Neural cell (in vitro differentiated cells): ENCODE data around the gene ANKRD10. TPM values are rescaled to one million over a fixed set of nuclear protein-coding genes. Genes with fewer than 3 reads are reported as not detected.

Experiments
- H2AFZ ChIP-seq: fragments of 200-600, 300-800 bp; sonication (generic), shearing (Covaris generic); 2 replicates; pipeline ENCODE4 v1.6.0; 2014; ENCODE audit warnings: low read depth, mild to moderate bottlenecking, antibody characterized with exemption, low read length, moderate library complexity
- H3F3A ChIP-seq: fragments of 200-600 bp; shearing (Covaris generic); 2 replicates; pipeline ENCODE4 v1.6.1; 2016; ENCODE audit warnings: mild to moderate bottlenecking, moderate library complexity, mixed read lengths, antibody characterized with exemption, low read length; ENCODE audit not compliant: insufficient read depth, poor library complexity, severe bottlenecking
- H3K27ac ChIP-seq: fragments of 200-600, 300-800 bp; sonication (generic), shearing (Covaris generic); 2 replicates; pipeline ENCODE4 v1.5.1; 2014; ENCODE audit warnings: mild to moderate bottlenecking, low read length, moderate library complexity
- H3K27me3 ChIP-seq: fragments of 300-800, 200-600 bp; sonication (generic), shearing (Covaris generic); 2 replicates; pipeline ENCODE4 v1.6.0; 2014; ENCODE audit warnings: mild to moderate bottlenecking, low read depth, low read length, moderate library complexity; ENCODE audit not compliant: insufficient read depth
- H3K36me3 ChIP-seq: fragments of 300-800, 200-600 bp; sonication (generic), shearing (Covaris generic); 2 replicates; pipeline ENCODE4 v1.5.1; 2014; ENCODE audit warnings: mild to moderate bottlenecking, antibody characterized with exemption, low read length, moderate library complexity; ENCODE audit not compliant: insufficient read depth
- H3K4me2 ChIP-seq: fragments of 300-800, 200-600 bp; sonication (generic), shearing (Covaris generic); 2 replicates; pipeline ENCODE4 v1.6.0; 2014; ENCODE audit warnings: mild to moderate bottlenecking, low read length
- H3K4me3 ChIP-seq: fragments of 300-800, 200-600 bp; sonication (generic), shearing (Covaris generic); 2 replicates; pipeline ENCODE4 v1.5.1; 2014; ENCODE audit warnings: mild to moderate bottlenecking, low read length, moderate library complexity
- H3K79me2 ChIP-seq: fragments of 200-600 bp; shearing (Covaris generic); replicated peaks from 2 replicates; pipeline ENCODE4 v1.6.0; 2014; ENCODE audit warnings: mild to moderate bottlenecking, low read length, moderate library complexity; ENCODE audit not compliant: insufficient read depth
- H3K9ac ChIP-seq: fragments of 300-800, 200-600 bp; sonication (generic), shearing (Covaris generic); 2 replicates; pipeline ENCODE4 v1.6.1; 2016; ENCODE audit warnings: mild to moderate bottlenecking, low read length, mixed read lengths
- H3K9me2 ChIP-seq: fragments of 200-600 bp; shearing (Covaris generic); 2 replicates; pipeline ENCODE4 v1.6.1; 2016; ENCODE audit warnings: mild to moderate bottlenecking, low read length, mixed read lengths; ENCODE audit not compliant: insufficient read depth
- H3K9me3 ChIP-seq: fragments of 200-600, 300-800 bp; sonication (generic), shearing (Covaris generic); 2 replicates; pipeline ENCODE4 v1.6.1; 2016; ENCODE audit warnings: mild to moderate bottlenecking, mixed run types, low read length, moderate library complexity, mixed read lengths
- H4K20me1 ChIP-seq: fragments of 200-600 bp; shearing (Covaris generic); 2 replicates; pipeline ENCODE4 v1.6.1; 2016; ENCODE audit warnings: mild to moderate bottlenecking, mixed run types; ENCODE audit not compliant: insufficient read depth
- CTCF ChIP-seq: fragments of 450-650 bp; IDR thresholded peaks from 2 replicates; pipeline ENCODE4 v1.5.1; 2014; ENCODE audit warnings: antibody characterized with exemption, mild to moderate bottlenecking, moderate library complexity; ENCODE audit not compliant: poor library complexity, severe bottlenecking
- EP300 ChIP-seq: fragments of 450-650 bp; conservative IDR thresholded peaks from 2 replicates; pipeline ENCODE4 v1.6.1; 2014; ENCODE audit warnings: antibody characterized with exemption, mild to moderate bottlenecking, moderate library complexity; ENCODE audit not compliant: poor library complexity, severe bottlenecking
- EZH2 ChIP-seq: fragments of 200-600, 300-800 bp; shearing (Covaris generic), sonication (generic); IDR thresholded peaks from 2 replicates; pipeline ENCODE4 v1.6.1; 2014; ENCODE audit warnings: antibody characterized with exemption, low read length, borderline replicate concordance, mild to moderate bottlenecking; ENCODE audit not compliant: insufficient read depth, poor library complexity, severe bottlenecking
- MXI1 ChIP-seq: fragments of 450-650 bp; conservative IDR thresholded peaks from 2 replicates; pipeline ENCODE4 v1.6.1; 2014; ENCODE audit warnings: antibody characterized with exemption, mild to moderate bottlenecking; ENCODE audit not compliant: poor library complexity, severe bottlenecking
- POLR2AphosphoS5 ChIP-seq: IDR thresholded peaks from 2 replicates; pipeline ENCODE4 v1.6.1; 2012
- RAD21 ChIP-seq: fragments of 450-650 bp; conservative IDR thresholded peaks from 2 replicates; pipeline ENCODE4 v1.6.1; 2014; ENCODE audit warnings: antibody characterized with exemption, mild to moderate bottlenecking, moderate library complexity
- REST ChIP-seq: IDR thresholded peaks from 2 replicates; pipeline ENCODE4 v1.6.1; 2012; ENCODE audit warnings: borderline replicate concordance
- SMC3 ChIP-seq: fragments of 450-650 bp; conservative IDR thresholded peaks from 2 replicates; pipeline ENCODE4 v1.6.1; 2014; ENCODE audit warnings: antibody characterized with exemption, mild to moderate bottlenecking, moderate library complexity; ENCODE audit not compliant: poor library complexity
- TAF1 ChIP-seq: IDR thresholded peaks from 2 replicates; pipeline ENCODE4 v1.6.1; 2012; ENCODE audit warnings: low read depth
- polyA plus RNA-seq: library from polyadenylated mRNA; depleted of rRNA; stranded (reverse); fragments of >200 nt; gene quantifications from 2 replicates; pipeline ENCODE4 v1.2.3, GENCODE V29; 2014

Gene ANKRD10
- polyA plus RNA-seq, 1 donor from 2014 or later, result 564 TPM

DNA sequence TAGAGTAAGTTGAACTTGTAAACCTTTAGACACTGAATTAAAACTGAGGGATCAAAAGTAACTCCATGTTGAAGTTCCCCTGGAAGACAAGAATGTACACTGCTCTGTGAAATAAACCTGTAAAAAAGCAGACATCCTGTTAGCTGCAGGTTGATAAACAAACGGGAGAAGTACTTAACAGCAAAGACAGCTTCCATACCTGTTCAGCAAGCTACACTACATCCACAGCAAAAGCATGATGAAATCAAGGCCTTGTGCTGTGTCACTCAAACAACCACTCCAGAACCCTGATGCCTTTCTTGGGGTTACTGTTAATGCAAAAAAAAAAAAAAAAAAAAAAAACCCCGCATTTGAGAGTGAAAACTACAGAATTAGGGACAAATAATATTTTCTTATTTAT lies 20.8 kb downstream of the ANKRD10 start:
- Histone ChIP-seq H3K9ac (no peak overlapping the region), H3K4me3 (no peak overlapping the region), H3K4me2 (no peak overlapping the region), H4K20me1 (no peaks in the 10 kb centered on the region), H3K27me3 (no peaks in the 10 kb centered on the region), H2AFZ (no peak overlapping the region), H3K9me2 (no peaks in the 10 kb centered on the region), H3K27ac (no peak overlapping the region), H3K36me3 (no peaks in the 10 kb centered on the region), H3K79me2 (no peaks in the 10 kb centered on the region), H3F3A (no peaks in the 10 kb centered on the region), H3K9me3 (no peaks in the 10 kb centered on the region)
- TF ChIP-seq MXI1 (no peak), TAF1 (no peak), POLR2AphosphoS5 (no peak), EZH2 (no peak), SMC3 (no peak), EP300 (no peak), RAD21 (no peak)

DNA sequence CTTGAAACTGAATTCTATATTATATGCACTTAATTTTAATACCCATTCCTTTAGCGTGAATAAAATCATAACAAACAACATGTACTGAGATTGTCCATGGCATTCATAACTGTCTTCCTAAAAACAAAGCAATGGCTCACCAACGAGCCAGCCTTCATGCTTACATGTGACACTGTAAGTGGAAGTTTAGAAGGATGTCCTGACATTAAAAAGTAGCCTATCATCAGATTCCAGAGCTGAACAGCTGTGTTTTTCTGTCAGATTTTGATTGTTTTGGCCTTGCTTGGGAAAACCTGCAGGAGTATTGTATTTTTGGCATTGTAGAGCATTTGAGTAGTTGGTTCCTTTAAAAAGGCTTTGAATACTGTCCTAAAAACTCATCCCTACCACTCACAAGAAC lies 21.3 kb downstream of the ANKRD10 start:
- Histone ChIP-seq H3K27me3 (no peaks in the 10 kb centered on the region), H3K36me3 (no peaks in the 10 kb centered on the region), H3K9ac (no peak overlapping the region), H3K27ac (no peak overlapping the region), H3K79me2 (no peaks in the 10 kb centered on the region), H3K9me2 (no peaks in the 10 kb centered on the region), H2AFZ (no peak overlapping the region), H3K4me2 (no peak overlapping the region), H3F3A (no peaks in the 10 kb centered on the region), H3K4me3 (no peak overlapping the region), H3K9me3 (no peaks in the 10 kb centered on the region), H4K20me1 (no peaks in the 10 kb centered on the region)
- no peak for TF ChIP-seq MXI1
- TF ChIP-seq REST, result no peak
- no peak for TF ChIP-seq EP300
- TF ChIP-seq SMC3, result no peak
- TF ChIP-seq RAD21, result no peak
- TF ChIP-seq CTCF, result no peak
